SIG-M5 treated with dmso at 0.1 percent for 504 hours (cell line): ENCODE results near the gene SMPD3.

Experiments used
- DNase-seq: peaks from one replicate; lab custom pipeline; 2025; ENCODE audit not compliant: unreplicated experiment; lab: John Stamatoyannopoulos, UW

Gene SMPD3

DNA sequence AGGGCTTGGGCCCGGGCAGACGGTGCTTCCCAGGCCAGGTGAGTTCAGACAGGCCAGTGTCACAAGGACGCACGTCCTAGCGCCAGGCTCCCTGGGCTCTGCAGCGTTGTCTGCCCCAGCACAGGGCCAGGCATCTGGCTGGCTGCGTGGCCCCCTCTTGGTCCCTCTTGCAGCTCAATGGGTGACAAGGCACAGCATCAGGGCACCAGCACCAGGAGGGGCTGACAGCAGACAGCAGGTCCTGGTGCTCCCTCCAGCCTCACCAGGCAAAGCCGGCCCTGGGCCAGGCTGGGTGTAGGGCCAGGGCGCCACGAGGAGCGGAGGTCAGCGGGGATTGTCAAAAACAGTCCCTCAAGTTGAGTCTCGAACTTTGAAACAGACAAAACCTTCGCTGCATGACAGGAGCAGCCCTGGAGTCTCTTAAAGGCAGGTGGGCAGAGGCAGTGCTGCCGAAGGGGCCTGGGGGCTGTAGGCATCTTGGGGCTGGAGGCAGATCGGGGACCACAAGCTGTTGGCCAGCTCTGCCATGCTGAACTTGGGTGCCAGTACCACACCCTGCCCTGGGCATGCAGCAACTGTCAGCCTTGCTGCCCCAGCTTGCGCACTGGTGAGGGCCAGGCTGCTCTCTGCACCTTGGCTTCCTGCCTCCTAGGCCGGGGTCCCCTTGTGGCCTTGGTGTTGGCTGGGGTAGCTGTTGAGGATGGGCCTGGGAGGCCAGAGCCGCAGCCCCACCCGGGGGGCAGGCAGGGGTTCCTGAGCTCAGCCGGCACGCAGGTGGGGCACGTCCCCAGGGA, 88.7 kb downstream of the SMPD3 start:
- no peak for DNase-seq

DNA sequence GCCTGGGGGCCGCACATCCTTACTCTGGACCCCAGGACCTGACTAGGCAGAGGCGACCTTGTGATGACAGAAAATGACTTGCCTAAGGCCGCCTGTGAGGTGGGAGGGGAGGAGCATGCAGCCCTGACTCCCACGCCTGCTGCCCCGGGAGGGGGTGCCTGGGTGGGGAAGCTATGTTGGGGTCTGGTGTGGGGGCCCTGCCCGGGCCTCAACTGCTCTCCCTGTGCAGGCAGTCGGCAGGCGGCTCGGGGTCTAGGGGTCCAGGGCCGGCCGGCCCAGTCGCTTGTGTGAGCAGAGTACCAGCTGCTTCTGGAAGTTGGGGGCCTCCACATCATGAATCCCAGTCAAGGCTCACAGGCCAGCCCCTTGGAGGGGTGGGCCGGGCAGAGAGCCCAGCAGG, 89.4 kb downstream of the SMPD3 start:
- DNase-seq: no peak

DNA sequence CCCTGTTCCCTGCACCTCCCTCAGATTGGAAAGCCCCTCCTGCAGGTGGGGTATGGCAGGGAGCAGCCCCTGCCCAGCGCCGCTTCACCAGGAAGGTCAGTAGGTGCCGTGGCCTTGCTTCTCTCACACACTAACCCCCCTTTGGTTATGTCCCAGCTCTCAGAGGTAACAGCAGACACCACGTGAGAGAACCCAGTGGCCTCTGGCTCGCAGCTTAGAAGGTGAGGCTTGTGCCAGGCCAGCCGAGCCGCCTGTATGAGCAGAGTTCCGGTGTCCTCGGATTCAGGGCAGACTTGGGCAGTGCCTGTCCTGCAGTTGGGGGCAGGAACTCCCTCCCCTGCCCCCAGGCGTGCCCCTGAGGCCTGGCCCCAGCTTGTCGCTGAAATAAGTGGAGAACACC, 90.4 kb downstream of the SMPD3 start:
- DNase-seq: no peak

DNA sequence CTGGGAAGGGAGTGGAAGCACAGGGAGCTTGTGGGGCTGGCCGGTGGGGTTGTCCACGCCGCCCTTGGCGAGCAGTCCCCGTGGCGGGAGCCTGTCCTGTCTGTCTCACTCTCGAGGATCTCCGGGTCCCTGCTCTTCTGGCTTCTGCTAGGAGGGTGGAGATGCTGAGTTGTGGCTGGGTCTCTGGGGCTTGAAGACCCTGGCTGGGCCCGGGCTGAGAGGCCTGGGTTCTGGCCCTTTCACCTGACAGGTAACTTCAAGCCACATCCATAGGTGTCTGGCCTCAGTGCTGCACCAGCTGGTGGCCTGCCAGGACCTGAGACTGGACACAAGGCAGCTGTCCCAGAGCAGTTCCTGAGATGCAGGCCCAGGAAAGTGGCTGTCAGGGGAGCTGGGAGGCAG, 90.8 kb downstream of the SMPD3 start:
- no peak for DNase-seq

DNA sequence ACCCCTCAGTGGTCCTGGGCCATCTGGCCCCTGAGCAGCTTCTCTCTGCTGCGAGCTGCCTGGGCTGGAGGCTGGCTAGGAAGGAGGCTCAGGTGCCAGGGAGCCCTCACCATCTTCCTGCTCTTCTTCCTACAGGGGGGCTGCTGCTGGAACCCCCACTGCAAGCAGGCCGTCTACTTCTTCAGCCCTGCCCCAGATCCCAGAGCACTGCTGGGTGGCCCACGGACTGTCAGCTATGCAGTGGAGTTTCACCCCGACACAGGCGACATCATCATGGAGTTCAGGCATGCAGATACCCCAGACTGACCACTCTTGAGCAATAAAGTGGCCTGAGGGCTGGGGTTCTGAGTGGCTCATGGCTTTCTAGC, 91.4 kb downstream of the SMPD3 start:
- DNase-seq: no peak

DNA sequence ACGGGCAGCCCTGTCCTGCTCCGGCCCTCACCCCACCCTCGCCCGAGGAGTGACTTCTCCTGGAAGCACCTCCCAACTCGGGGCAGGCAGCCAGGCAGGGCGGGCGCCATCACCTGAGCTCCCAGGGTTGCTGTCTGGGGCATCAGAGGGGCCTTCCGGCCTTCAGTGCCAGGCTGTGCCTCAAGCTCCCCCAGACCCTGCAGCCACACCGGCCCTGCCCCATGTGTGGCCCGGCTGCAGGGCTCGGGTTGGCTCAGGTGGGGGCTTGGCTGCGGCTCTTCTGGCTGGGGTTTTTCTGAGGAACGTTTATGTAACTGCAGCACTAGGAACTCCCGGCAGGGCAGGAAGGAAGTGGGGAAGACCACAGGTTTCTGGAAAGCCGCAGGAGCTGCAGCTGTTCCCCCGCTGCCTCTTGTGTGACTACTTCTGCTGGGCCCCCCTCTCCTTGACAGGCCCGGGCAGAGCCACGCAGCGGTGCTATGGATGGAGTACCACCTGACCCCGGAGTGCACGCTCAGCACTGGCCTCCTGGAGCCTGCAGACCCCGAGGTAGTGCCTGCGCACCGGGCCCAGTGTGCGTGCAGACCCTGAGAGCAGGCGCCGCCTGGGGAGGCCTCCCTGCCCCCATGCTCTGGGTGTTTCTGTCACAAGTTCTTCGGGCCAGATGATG, 91.9 kb downstream of the SMPD3 start:
- DNase-seq: peak; percentile 89

DNA sequence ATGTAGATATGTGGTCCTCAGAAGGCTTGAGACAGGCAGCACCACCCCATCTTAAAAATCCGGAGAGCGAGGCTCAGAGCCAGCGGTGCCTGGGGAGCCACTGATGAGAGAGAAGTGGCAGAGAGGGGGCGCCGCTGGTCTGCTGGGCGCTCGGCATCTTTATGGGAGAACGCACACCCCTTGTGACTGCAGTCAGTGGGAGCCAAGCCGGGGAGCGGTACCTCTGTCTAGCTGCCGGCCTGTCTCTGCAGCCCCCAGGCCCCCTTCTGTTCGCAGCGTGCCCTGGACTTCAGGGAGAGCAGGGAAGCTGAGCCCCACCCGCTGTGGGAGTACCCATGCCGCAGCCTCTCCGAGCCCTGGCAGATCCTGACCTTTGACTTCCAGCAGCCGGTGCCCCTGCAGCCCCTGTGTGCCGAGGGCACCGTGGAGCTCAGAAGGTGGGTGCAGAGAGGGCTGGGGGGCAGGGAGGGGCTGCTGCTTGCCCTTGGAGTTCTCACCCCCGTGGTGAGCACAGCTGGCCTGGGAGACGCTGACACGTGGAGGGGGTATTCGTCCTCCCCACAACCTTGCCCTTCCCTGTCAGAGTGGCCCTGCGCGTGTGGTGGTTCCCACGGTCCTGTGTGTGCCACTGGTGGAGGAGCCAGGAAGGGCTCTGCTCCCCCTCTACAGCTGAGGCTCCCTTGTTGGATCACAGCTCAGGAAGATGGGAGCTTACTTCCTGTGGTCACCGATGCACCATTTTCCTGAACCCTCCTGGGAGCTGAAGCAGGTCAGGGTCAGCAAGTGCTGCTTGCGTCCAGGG, 92.7 kb downstream of the SMPD3 start:
- no peak for DNase-seq

DNA sequence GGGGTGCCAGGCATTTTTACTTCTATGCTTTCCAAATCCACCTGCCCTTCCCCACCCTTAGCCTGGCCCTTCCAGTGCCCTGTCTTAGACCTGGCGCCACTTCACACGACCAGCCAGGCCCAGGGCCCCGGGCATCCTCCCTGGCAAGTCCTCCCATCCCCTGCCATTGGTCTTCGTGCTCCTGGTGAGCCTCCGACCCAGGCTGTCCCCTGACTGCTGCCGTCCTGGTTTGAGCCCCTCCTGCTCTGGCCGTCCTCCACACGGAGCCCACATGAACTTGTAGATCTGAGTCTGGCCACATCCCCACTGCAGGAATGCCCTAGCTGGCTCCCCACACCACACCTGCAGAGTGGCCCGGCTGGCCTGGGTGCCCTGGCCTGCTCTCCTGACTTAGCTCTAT, 93.5 kb downstream of the SMPD3 start:
- DNase-seq: no peak

DNA sequence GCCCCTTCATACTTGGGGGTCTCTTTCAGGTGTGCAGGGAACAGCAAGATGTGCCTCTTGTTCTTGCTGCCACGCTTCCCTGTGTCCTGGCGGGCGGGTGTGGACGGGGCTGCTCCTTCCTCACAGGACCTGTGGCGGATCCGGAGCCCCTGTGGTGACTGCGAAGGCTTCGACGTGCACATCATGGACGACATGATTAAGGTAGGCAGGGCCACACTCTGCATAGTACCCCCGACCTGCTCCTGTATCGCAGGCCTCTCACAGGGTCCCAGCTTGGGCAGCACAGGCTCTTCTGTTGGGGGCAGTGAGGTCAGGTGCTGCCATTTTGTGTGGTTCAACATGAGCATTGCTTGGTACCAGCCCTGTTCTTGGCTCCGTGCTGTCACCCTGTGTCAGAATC, 94.9 kb downstream of the SMPD3 start:
- no peak for DNase-seq

DNA sequence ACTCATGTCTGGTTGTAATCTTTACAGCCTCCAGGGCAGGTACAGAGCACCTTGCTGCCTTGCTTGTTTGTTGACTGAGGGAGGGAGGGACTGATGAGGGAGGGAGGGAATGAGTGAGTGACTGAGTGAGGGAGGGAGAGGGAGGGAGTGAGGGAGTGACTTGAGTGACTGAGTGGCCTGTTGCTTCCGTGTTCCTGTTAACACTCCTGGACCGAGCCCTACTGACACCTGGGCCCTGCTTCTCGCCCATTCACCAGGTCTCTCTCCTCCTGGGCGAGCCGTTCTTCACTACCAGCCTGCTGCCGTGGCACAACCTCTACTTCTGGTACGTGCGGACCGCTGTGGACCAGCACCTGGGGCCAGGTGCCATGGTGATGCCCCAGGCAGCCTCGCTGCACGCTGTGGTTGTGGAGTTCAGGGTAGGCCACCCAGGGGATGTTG, 96.3 kb downstream of the SMPD3 start:
- DNase-seq: no peak

DNA sequence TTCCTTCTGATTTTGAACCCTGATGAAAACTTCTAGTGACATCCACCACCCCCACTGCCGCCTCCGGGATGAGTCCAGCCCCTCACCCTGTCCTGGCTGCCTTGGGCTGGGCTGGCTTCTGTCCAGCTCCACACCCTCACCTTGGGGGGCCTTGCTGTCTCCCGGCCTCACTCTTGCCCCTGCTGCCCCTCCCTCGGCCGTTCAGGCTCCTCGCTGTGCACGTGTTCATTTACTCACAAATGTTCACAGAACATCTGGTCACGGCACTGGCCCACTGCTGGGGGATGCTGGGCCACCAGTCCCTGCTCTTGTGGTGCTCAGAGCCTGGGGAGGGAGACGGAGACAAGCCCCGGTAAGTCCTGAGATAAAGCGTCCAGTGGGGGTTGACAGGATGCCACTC, 96.8 kb downstream of the SMPD3 start:
- no peak for DNase-seq

DNA sequence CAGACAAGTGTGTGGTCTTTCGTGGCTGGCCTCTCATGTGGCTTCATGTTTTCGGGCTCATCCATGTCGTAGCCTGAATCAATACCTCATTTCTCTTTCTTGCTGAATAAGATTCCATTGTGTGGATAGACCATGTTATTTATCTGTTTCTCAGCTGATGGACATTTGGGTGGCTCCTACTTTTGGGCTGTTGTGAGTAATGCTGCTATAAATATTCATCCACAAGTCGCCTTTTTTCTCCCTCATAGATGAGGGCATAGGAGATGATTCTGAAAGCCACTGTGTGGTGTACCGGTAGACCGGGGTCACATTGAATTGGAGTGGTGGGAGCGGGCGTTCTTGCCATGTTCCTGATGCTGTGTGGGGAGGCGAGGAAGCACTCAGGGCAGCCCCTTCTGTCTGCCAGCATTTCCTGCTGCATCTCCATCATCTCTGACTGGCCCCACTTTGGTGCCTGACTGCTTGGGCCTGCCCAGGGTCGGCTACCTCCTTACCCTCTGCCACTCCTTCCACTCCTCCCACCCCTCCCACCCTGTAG, 97.4 kb downstream of the SMPD3 start:
- no peak for DNase-seq

DNA sequence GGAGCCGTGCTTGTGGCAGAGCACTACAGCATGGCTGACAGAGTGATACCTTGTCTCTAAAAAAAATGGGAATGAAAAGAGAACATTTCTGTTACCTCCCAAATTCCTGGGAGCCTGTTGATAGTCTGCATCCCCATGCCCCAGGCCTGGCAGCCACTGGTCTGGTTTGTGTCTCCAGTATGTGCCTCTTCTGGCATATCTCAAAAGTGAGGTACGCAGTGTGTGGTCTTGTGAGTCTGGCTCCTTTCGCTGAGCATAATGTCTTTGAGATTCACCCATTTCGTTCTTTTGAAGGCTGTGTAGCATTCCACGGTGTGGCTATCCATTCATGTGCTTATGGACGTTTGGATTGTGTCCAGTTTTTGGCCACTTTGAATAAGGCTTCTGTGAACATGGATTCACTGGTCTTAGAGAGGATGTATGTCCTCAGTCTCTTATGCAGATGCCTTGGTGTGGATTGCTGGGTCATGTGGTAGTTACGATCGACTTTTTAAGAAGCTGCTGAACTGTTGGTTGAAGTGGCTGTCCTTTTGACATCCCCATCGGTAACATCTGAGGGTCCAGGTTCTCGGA, 98.4 kb downstream of the SMPD3 start:
- DNase-seq: no peak

DNA sequence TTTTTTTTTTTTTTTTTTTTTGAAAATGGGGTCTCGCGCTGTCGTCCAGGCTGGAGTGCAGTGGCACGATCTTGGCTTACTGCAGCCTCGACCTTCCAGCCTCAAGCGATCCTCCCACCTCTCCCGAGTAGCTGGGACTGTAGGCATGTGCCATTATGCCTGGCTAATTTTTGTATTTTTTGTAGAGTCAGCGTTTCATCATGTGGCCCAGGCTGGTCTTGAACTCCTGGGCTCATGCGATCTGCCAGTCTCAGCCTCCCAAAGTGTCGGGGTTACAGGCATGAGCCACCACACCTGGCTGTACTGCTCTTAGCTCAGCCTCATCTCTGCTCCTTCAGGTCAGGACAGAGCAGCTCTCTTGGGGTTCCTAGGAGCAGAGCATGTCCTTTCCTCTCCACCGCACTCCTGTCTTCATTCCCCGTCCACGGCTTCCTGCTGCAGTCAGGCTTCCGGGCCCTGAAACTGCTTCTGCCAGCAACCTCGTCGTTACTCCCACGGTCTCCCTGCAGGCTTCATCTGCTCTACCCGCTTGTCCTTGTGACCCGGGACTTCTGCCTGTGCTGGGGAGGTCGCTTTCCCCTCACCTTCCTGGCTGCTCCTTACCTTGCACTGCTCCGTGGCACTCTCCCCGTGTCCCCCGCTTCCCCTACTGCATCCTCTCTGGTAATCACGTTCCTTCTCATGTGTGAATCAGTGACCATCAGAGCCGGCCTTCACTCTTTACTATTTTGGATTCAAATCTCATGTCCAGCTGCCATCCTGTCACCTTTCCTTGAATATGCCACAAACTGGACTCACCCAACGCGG, 99.5 kb downstream of the SMPD3 start:
- no peak for DNase-seq

DNA sequence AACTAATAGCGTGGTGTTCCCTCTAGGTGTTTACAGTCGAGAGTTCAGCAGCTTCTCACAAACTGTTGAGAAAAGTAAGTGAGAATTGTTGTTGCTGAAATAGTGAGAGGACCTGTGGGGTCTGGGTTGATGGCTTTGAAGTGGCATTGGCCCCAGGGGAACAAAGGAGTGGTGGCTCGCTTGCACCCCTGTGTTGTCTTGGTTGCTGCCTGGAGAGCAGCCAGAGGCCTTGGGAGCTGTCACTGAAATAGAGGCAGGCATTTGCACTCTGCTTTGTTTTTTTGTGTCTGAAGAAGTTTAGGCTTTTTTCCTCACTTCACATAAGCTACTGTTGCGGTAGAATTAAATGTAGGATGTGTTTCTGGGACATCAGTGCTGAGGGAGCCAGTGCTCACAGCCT, 100.7 kb downstream of the SMPD3 start:
- no peak for DNase-seq

DNA sequence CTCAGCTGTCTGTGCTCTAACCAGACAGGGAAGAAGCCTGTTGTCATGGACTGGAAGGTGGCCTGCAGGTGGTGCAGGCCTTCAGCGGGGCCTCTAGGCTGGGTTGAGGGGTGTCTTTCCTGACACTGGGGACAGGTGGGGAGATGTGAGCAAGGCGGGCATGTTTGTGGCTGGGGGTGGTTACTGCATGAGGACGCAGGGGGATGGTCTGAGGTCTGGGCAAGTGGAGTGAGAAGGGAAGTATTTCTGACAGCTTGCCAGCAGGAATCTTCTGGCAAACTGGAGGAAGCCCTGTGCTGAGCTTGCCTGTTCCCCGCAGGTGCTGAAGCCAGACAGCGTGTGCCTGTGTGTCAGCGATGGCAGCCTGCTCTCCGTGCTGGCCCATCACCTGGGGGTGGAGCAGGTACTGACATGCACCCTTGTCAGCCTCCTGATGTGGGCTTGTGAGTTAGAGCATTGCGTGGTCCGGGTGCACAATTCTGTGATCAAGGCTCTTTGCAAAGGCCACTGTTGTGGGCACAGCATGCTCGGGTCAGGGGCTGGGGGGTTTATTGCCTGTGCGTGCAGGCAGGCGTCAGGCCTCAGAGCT, 101.3 kb downstream of the SMPD3 start:
- no peak for DNase-seq

DNA sequence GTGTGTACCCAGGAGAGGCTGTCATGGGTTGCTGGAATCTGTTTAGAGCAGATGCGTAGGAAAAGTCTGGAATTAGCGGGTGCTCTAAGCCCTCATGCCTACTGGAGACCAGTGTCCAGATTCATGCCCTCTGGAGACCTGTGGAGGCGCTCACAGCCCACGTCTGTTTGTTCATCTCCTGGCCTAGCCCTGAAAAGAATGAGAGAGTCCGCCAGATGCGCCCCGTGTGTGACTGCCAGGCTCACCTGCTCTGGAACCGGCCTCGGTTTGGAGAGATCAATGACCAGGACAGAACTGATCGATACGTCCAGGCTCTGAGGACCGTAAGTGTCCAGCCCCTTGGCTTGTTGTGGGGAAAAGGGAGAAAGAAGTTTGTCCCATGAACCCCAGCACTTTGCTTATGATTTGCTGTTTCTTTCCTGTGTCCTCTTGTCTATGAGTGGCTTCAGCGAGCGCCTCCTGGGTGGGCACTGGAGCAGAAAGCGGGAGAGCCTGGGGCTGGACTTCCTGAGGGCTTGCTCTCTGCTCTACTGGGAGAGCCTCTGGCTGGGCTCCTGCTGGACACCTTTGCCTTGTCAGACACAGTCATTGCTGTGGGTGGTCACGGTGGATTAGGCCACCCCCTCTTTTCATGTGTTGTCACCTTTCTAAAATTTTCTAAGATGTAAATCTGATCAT, 102.2 kb downstream of the SMPD3 start:
- DNase-seq: no peak

DNA sequence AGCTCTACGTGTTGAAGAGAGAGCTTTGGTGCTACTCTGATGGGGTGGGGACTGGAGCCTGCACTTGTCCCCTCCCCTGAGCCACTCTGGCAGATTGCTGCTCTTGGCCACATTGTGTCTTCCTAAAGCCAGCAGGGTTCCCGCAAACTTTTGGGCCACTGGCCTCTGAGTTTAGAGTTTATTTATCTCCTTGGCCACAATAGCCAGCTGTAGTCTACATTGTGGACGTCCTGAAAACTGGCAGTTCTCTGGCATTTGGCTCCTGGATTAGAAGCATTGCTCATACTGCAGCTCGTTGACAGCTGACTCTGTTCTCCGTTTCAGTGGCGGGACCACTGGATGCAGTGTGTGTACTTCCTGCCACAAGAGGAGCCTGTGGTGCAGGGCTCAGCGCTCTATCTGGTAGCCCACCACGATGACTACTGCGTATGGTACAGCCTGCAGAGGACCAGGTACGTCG, 102.9 kb downstream of the SMPD3 start:
- no peak for DNase-seq

DNA sequence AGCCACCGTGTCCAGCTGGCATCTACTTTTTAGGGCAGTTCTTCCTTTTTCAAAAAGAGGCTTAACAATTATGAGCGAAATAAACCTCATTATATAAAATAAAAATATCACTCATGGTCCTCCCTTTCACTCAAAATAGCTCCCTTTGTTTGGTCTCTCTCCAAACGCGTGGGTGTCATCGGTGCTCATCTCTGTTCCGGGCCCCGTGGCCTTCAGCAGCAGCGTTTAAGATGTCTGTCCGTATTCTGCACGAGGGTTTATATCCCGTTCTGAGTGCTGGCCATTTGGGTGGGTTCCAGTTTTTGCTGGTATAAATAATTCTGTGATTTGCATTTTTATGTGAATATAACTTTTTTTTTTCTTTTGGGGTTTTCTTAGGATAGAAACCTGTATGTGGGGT, 104.1 kb downstream of the SMPD3 start:
- no peak for DNase-seq

DNA sequence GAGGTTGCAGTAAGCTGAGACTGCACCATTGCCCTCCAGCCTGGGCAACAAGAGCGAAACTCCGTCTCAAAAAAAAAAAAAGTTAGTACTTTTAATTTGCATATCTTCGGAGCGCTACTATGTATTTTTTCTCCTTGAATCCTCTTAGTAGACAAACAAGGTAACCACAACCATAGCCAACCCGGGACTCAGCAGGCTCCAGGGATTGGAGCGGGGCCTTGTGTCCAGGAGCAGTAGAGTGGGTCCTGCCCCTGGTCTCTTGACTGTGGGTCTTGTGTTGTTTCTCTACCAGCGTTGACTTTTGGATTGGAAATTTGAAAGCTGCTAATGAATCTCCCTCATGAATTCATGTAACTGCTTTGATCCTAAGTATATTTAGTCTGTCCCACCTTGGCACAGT, 105.2 kb downstream of the SMPD3 start:
- no peak for DNase-seq
